Activated gamma-delta T cell (primary cell): ENCODE data around the gene EHF.

Experiments used
- DNase-seq: peaks from one replicate; lab custom pipeline; 2025; lab: John Stamatoyannopoulos, UW

The EHF gene

GRCh38 chr11:34602245-34602644 is 18.6 kb upstream of the EHF start:
- DNase-seq, result no peak

- no peak for DNase-seq
Observed at GRCh38 chr11:34603129-34604001, 17.5 kb upstream of the EHF start.

GRCh38 chr11:34604145-34604544 is 16.7 kb upstream of the EHF start:
- no peak for DNase-seq

GRCh38 chr11:34604911-34605310 is 16.0 kb upstream of the EHF start:
- no peak for DNase-seq

- DNase-seq, result no peak
Observed at GRCh38 chr11:34605481-34606325, 15.2 kb upstream of the EHF start.

GRCh38 chr11:34606326-34607120 is 14.4 kb upstream of the EHF start:
- no peak for DNase-seq

GRCh38 chr11:34609187-34609751 is 11.6 kb upstream of the EHF start:
- DNase-seq, result no peak

GRCh38 chr11:34609850-34610249 is 11.0 kb upstream of the EHF start:
- no peak for DNase-seq

GRCh38 chr11:34610324-34611041 is 10.4 kb upstream of the EHF start:
- no peak for DNase-seq

GRCh38 chr11:34613015-34613414 is 7.9 kb upstream of the EHF start:
- DNase-seq, result no peak

- DNase-seq, result no peak
Observed at GRCh38 chr11:34613552-34614056, 7.3 kb upstream of the EHF start.

GRCh38 chr11:34614344-34615104 is 6.4 kb upstream of the EHF start:
- DNase-seq, result no peak

- DNase-seq, result no peak
Observed at GRCh38 chr11:34616086-34616485, 4.8 kb upstream of the EHF start.

- no peak for DNase-seq
Observed at GRCh38 chr11:34616830-34617504, 3.9 kb upstream of the EHF start.

- no peak for DNase-seq
Observed at GRCh38 chr11:34618406-34618805, 2.5 kb upstream of the EHF start.

GRCh38 chr11:34619062-34619516 is 1.8 kb upstream of the EHF start:
- DNase-seq, result no peak

- DNase-seq, result no peak
Observed at GRCh38 chr11:34620202-34620601, 691 bp upstream of the EHF start.

- no peak for DNase-seq
Observed at GRCh38 chr11:34621876-34622275, 983 bp downstream of the EHF start.

- no peak for DNase-seq
Observed at GRCh38 chr11:34623463-34623862, 2.6 kb downstream of the EHF start.

GRCh38 chr11:34624069-34624468 is 3.2 kb downstream of the EHF start:
- peak; percentile 18 for DNase-seq
